ENCODE measurements around the gene ATP5F1D.

- TF ChIP-seq CTCF (IDR thresholded peaks at IDR 0.05) (no peak), EZH2 (IDR thresholded peaks at IDR 0.05) (no peak)
Measured at GRCh38 chr19:1254530-1255185, 13.1 kb downstream of the ATP5F1D start.

Measured in neural progenitor cell (in vitro differentiated cells).